Neutrophil (primary cell): ENCODE results near the gene CCDC57.

Source experiments
- H3K27ac ChIP-seq: fragments of 200-600 bp; sonication (generic); 2 replicates; pipeline ENCODE4 v1.5.1; 2016; ENCODE audit warnings: mild to moderate bottlenecking, moderate library complexity
- H3K27me3 ChIP-seq: fragments of 200-600 bp; sonication (generic); 2 replicates; pipeline ENCODE4 v1.6.0; 2016; ENCODE audit warnings: mild to moderate bottlenecking
- H3K36me3 ChIP-seq: fragments of 200-600 bp; sonication (generic); 2 replicates; pipeline ENCODE4 v1.5.1; 2017
- H3K4me1 ChIP-seq, 2 experiments: fragments of 200-600 bp in 1 of 2; sonication (generic) in 1 of 2; 1 replicate in 1 of 2; 2 replicates in 1 of 2; pipeline versions ENCODE4 v1.5.1 to v1.6.1; 2013 to 2016; ENCODE audit warnings: low read depth in 1 of 2, low read length in 1 of 2, mild to moderate bottlenecking in 1 of 2, moderate library complexity in 1 of 2; ENCODE audit not compliant: control insufficient read depth in 1 of 2, insufficient read depth in 1 of 2
- H3K4me3 ChIP-seq, 2 experiments: fragments of 200-600 bp in 1 of 2; sonication (generic) in 1 of 2; 1 replicate in 1 of 2; 2 replicates in 1 of 2; pipeline ENCODE4 v1.5.1; 2013 to 2016; ENCODE audit warnings: low read depth in 1 of 2, low read length in 1 of 2, mild to moderate bottlenecking in 1 of 2, moderate library complexity in 1 of 2
- H3K9me3 ChIP-seq: fragments of 200-600 bp; sonication (generic); 2 replicates; pipeline ENCODE4 v1.5.1; 2016
- CTCF ChIP-seq: fragments of 200-600 bp; sonication (generic); IDR thresholded peaks from 2 replicates; pipeline ENCODE4 v1.5.1; 2016; ENCODE audit warnings: antibody characterized with exemption

CCDC57 gene

GRCh38 chr17:82092094-82092586, 120.5 kb downstream of the CCDC57 start:
- Histone ChIP-seq H3K27ac (no peak overlapping the region), H3K9me3 (no peaks in the 10 kb centered on the region), H3K27me3 (peaks cover 8% of the 10 kb centered on the region), H3K36me3 (peaks cover 33% of the 10 kb centered on the region), H3K4me3 (no peak overlapping the region), H3K4me1 (peaks cover 6 to 8% of the 10 kb centered on the region in 2 experiments)
- TF ChIP-seq CTCF = no peak

GRCh38 chr17:82091264-82092066, 121.2 kb downstream of the CCDC57 start:
- Histone ChIP-seq H3K4me3 (no peak overlapping the region), H3K27ac (no peak overlapping the region), H3K9me3 (no peaks in the 10 kb centered on the region), H3K4me1 (peaks cover 0 to under 1% of the 10 kb centered on the region in 2 experiments), H3K27me3 (peaks cover 1% of the 10 kb centered on the region), H3K36me3 (peaks cover 39% of the 10 kb centered on the region)
- TF ChIP-seq CTCF = no peak

- H3K9me3 ChIP-seq = no peaks in the 10 kb centered on the region
- TF ChIP-seq CTCF = no peak
- H3K27me3 ChIP-seq = no peaks in the 10 kb centered on the region
- no peaks in the 10 kb centered on the region for H3K4me1 ChIP-seq
- H3K27ac ChIP-seq = no peak overlapping the region
- no peak overlapping the region for H3K4me3 ChIP-seq
- H3K36me3 ChIP-seq = peaks cover 46% of the 10 kb centered on the region
These were observed 121.9 kb downstream of the CCDC57 start for GRCh38 chr17:82090549-82091263.

- TF ChIP-seq CTCF = no peak
- no peak overlapping the region for H3K4me3 ChIP-seq
- no peak overlapping the region for H3K27ac ChIP-seq
- peaks cover 50% of the 10 kb centered on the region for H3K36me3 ChIP-seq
- no peaks in the 10 kb centered on the region for H3K4me1 ChIP-seq
- H3K9me3 ChIP-seq = no peaks in the 10 kb centered on the region
- H3K27me3 ChIP-seq = no peaks in the 10 kb centered on the region
These were observed 122.7 kb downstream of the CCDC57 start for GRCh38 chr17:82089723-82090548.
